ENCODE measurements around the gene B3GALT6.

B3GALT6 gene

DNA sequence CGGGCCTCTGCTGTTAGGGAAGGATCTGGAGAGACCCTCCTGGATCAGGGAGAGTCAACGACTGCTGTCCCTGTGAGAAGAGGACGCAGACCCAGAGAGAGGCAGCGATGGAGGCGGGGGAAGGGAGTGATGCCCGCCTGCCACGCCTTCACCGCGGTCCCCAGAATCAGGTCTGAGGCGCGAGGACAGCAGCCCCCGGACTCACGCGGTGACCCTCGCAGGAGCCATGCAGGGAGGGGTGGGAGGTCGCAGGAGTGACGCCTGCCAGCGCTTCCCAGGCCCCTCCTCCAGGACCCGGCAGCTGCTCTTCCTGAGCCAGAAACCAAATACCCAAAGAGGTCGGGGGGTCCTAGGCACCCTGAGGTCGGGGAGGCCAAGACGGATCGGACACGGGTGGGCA, 11.8 kb upstream of the B3GALT6 start:
- no peak overlapping the region for H3K9ac ChIP-seq (ENCODE audit: low read length)
- H3K9me3 ChIP-seq (ENCODE audit: low read length) = no peaks in the 10 kb centered on the region
- H3K27me3 ChIP-seq (ENCODE audit: control insufficient read depth in 1 of 2, insufficient read depth in 2 of 2, low read length in 2 of 2) = no peaks in the 10 kb centered on the region
- H3K36me3 ChIP-seq (ENCODE audit: insufficient read depth, low read length) = peaks cover 42% of the 10 kb centered on the region
- no peaks in the 10 kb centered on the region for H3K4me1 ChIP-seq (ENCODE audit: insufficient read depth, low read length)
- H3K4me3 ChIP-seq (ENCODE audit: low read depth in 1 of 2, low read length in 2 of 2) = no peak overlapping the region
- H3K27ac ChIP-seq (ENCODE audit: low read depth, low read length) = no peak overlapping the region

DNA sequence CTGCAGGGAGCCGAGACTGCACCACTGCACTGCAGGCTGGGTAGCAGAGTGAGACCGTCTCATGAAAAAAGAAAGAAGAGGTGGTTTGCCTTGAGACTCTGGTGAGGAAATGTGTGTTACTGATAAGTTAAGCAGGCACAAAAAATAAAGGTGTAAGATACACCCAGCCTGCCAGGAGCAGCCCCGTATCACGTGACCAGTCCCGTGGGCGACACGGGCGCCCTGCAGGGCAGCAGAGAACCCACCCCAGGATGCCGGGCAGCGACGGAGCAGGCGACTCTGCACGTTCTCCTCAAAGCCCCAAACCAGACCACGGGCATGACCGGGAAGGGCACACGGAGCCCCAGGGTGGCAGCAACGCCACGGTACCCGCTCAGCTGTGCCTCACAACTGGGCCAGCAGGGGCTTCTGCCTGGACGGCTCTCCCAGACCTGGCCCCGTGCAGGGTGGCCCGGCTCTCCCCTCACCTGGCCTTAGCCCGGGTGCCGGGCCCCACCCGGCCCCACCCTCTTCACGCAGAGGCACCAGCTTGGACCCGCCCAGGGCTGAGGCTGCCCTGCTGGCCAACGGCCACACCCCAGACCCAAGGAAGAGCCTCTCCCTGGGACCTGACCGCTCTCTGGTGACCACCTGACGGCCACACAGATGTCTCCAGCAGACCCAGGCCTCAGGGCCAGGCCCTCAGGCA, 10.0 kb upstream of the B3GALT6 start:
- H3K27ac ChIP-seq (ENCODE audit: low read depth, low read length) = no peak overlapping the region
- no peaks in the 10 kb centered on the region for H3K4me1 ChIP-seq (ENCODE audit: insufficient read depth, low read length)
- H3K4me3 ChIP-seq (ENCODE audit: low read depth in 1 of 2, low read length in 2 of 2) = no peak overlapping the region
- H3K9ac ChIP-seq (ENCODE audit: low read length) = no peak overlapping the region
- H3K9me3 ChIP-seq (ENCODE audit: low read length) = no peaks in the 10 kb centered on the region
- no peaks in the 10 kb centered on the region for H3K27me3 ChIP-seq (ENCODE audit: control insufficient read depth in 1 of 2, insufficient read depth in 2 of 2, low read length in 2 of 2)
- peaks cover 44% of the 10 kb centered on the region for H3K36me3 ChIP-seq (ENCODE audit: insufficient read depth, low read length)

DNA sequence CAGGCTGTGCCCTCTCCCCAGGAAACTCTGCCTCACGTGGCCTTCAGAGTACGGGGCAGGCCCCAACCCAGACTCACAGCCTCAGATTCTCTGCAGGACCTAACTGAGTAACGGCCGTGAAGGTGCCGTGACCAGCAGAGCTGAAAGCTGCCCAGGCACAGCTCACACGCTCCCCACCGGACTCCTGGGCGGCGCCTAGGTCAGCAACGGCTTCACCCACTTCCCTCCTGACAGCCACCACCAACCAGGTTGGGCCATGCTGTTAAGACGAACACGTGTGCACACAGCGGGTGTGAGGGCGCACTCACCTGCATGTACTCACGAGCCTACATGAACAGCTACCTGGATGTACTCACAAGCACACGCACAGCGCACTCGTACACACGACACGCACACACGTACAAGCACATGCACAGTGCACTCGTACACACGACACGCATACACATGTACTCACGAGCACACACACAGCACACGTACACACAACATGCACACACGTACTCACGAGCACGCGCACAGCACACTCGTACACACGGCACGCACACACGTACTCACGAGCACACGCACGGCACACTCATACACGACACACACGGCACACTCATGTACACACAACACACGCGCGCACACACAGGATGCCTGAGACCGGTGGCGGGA, 9.3 kb upstream of the B3GALT6 start:
- no peaks in the 10 kb centered on the region for H3K9me3 ChIP-seq (ENCODE audit: low read length)

GRCh38 chr1:1223321-1223720, 8.7 kb upstream of the B3GALT6 start:
- Histone ChIP-seq H3K36me3 (ENCODE audit: insufficient read depth, low read length) (peaks cover 39% of the 10 kb centered on the region), H3K4me1 (ENCODE audit: insufficient read depth, low read length) (no peaks in the 10 kb centered on the region), H3K27ac (ENCODE audit: low read depth, low read length) (no peak overlapping the region), H3K9me3 (ENCODE audit: low read length) (no peaks in the 10 kb centered on the region), H3K4me3 (ENCODE audit: low read depth in 1 of 2, low read length in 2 of 2) (no peak overlapping the region), H3K27me3 (ENCODE audit: control insufficient read depth in 1 of 2, insufficient read depth in 2 of 2, low read length in 2 of 2) (no peaks in the 10 kb centered on the region), H3K9ac (ENCODE audit: low read length) (no peak overlapping the region)

More for the DNA sequence above, 9.3 kb upstream of the B3GALT6 start:
- H3K27me3 ChIP-seq (ENCODE audit: control insufficient read depth in 1 of 2, insufficient read depth in 2 of 2, low read length in 2 of 2) = no peaks in the 10 kb centered on the region
- H3K27ac ChIP-seq (ENCODE audit: low read depth, low read length) = no peak overlapping the region
- no peaks in the 10 kb centered on the region for H3K4me1 ChIP-seq (ENCODE audit: insufficient read depth, low read length)
- H3K9ac ChIP-seq (ENCODE audit: low read length) = no peak overlapping the region
- peaks cover 41% of the 10 kb centered on the region for H3K36me3 ChIP-seq (ENCODE audit: insufficient read depth, low read length)
- H3K4me3 ChIP-seq (ENCODE audit: low read depth in 1 of 2, low read length in 2 of 2) = no peak overlapping the region

DNA sequence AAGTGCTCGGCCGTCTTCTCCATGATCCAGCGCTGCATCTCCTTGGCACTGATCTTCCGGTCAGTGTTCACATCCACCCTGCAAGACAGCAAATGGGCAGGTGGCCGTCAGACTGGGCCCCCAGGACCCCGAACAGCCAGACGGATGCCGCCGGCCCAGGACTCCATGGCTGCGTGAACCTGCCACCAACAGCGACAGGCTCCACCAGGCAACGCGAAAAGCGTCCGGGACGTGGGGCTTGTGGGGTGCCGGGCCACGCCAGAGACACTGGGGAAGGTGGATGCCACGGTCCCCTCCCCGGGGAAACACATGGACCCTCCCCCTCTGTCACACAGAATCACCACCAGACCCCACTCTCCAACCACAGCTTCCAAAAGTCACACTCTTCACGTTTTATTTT, 8.1 kb upstream of the B3GALT6 start:
- H3K4me1 ChIP-seq (ENCODE audit: insufficient read depth, low read length) = no peaks in the 10 kb centered on the region
- no peak overlapping the region for H3K4me3 ChIP-seq (ENCODE audit: low read depth in 1 of 2, low read length in 2 of 2)
- peaks cover 39% of the 10 kb centered on the region for H3K36me3 ChIP-seq (ENCODE audit: insufficient read depth, low read length)

GRCh38 chr1:1225238-1225845, 6.7 kb upstream of the B3GALT6 start:
- Histone ChIP-seq H3K4me3 (ENCODE audit: low read depth in 1 of 2, low read length in 2 of 2) (no peak overlapping the region), H3K9ac (ENCODE audit: low read length) (no peak overlapping the region), H3K4me1 (ENCODE audit: insufficient read depth, low read length) (peaks cover 12% of the 10 kb centered on the region), H3K36me3 (ENCODE audit: insufficient read depth, low read length) (peaks cover 39% of the 10 kb centered on the region), H3K9me3 (ENCODE audit: low read length) (no peaks in the 10 kb centered on the region), H3K27me3 (ENCODE audit: control insufficient read depth in 1 of 2, insufficient read depth in 2 of 2, low read length in 2 of 2) (no peaks in the 10 kb centered on the region), H3K27ac (ENCODE audit: low read depth, low read length) (no peak overlapping the region)

More for the DNA sequence above, 8.1 kb upstream of the B3GALT6 start:
- Histone ChIP-seq H3K27ac (ENCODE audit: low read depth, low read length) (no peak overlapping the region), H3K9ac (ENCODE audit: low read length) (no peak overlapping the region), H3K9me3 (ENCODE audit: low read length) (no peaks in the 10 kb centered on the region), H3K27me3 (ENCODE audit: control insufficient read depth in 1 of 2, insufficient read depth in 2 of 2, low read length in 2 of 2) (no peaks in the 10 kb centered on the region)

DNA sequence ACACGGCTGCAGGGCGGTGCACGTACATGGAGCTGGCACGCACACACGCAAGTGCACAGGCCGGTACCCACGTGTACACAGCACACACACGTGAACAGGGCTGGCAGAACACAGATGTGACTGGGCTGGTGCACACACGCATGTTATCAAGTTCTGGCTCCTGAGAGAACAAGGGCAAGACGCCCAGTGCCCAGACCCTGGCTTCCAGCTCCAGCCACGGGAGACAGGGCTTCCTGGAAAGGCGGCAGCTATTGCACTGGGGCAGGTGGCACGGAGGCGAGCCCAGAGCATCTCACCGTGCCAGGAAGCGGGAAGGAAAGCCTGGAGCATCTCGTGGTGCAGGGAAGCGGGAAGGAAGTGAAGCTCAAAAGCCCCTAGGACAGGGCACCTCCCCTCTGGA, 6.1 kb upstream of the B3GALT6 start:
- no peaks in the 10 kb centered on the region for H3K27me3 ChIP-seq (ENCODE audit: control insufficient read depth in 1 of 2, insufficient read depth in 2 of 2, low read length in 2 of 2)
- H3K4me3 ChIP-seq (ENCODE audit: low read depth in 1 of 2, low read length in 2 of 2) = no peak overlapping the region
- H3K4me1 ChIP-seq (ENCODE audit: insufficient read depth, low read length) = peaks cover 17% of the 10 kb centered on the region
- H3K27ac ChIP-seq (ENCODE audit: low read depth, low read length) = no peak overlapping the region
- H3K9ac ChIP-seq (ENCODE audit: low read length) = no peak overlapping the region
- no peaks in the 10 kb centered on the region for H3K9me3 ChIP-seq (ENCODE audit: low read length)
- H3K36me3 ChIP-seq (ENCODE audit: insufficient read depth, low read length) = peaks cover 39% of the 10 kb centered on the region

- Histone ChIP-seq H3K36me3 (ENCODE audit: insufficient read depth, low read length) (peaks cover 35% of the 10 kb centered on the region), H3K4me3 (ENCODE audit: low read depth in 1 of 2, low read length in 2 of 2) (no peak overlapping the region), H3K27ac (ENCODE audit: low read depth, low read length) (no peak overlapping the region), H3K9ac (ENCODE audit: low read length) (no peak overlapping the region), H3K27me3 (ENCODE audit: control insufficient read depth in 1 of 2, insufficient read depth in 2 of 2, low read length in 2 of 2) (no peaks in the 10 kb centered on the region), H3K9me3 (ENCODE audit: low read length) (no peaks in the 10 kb centered on the region), H3K4me1 (ENCODE audit: insufficient read depth, low read length) (peaks cover 21% of the 10 kb centered on the region)
Observed at GRCh38 chr1:1226566-1227362, 5.3 kb upstream of the B3GALT6 start.

DNA sequence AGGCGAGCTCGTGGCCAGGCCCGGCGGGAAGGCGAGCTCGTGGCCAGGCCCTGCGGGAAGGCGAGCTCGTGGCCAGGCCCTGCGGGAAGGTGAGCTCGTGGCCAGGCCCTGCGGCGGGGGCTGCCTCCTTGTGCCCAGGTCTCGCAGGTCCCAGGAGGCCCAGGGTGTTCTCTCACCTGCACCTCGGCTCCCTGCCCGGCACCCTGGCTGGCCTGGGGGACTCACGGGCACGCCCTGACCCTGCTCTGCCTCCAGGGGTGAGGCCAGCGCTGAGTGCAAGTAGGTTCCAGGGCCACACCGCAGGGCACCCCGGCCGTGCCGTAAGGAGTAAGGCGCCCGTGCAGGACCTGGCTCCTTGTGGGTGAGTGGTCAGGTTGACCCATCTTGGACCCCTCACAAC, 4.7 kb upstream of the B3GALT6 start:
- Histone ChIP-seq H3K27ac (ENCODE audit: low read depth, low read length) (no peak overlapping the region), H3K4me1 (ENCODE audit: insufficient read depth, low read length) (peaks cover 21% of the 10 kb centered on the region), H3K4me3 (ENCODE audit: low read depth in 1 of 2, low read length in 2 of 2) (no peak overlapping the region), H3K36me3 (ENCODE audit: insufficient read depth, low read length) (peaks cover 34% of the 10 kb centered on the region), H3K9ac (ENCODE audit: low read length) (no peak overlapping the region), H3K9me3 (ENCODE audit: low read length) (no peaks in the 10 kb centered on the region), H3K27me3 (ENCODE audit: control insufficient read depth in 1 of 2, insufficient read depth in 2 of 2, low read length in 2 of 2) (no peaks in the 10 kb centered on the region)

- peaks cover 25% of the 10 kb centered on the region for H3K4me1 ChIP-seq (ENCODE audit: insufficient read depth, low read length)
- peaks cover 26% of the 10 kb centered on the region for H3K36me3 ChIP-seq (ENCODE audit: insufficient read depth, low read length)
- no peaks in the 10 kb centered on the region for H3K27me3 ChIP-seq (ENCODE audit: control insufficient read depth in 1 of 2, insufficient read depth in 2 of 2, low read length in 2 of 2)
- H3K4me3 ChIP-seq (ENCODE audit: low read depth in 1 of 2, low read length in 2 of 2) = no peak overlapping the region
- no peak overlapping the region for H3K9ac ChIP-seq (ENCODE audit: low read length)
- H3K27ac ChIP-seq (ENCODE audit: low read depth, low read length) = no peak overlapping the region
- no peaks in the 10 kb centered on the region for H3K9me3 ChIP-seq (ENCODE audit: low read length)
Observed at GRCh38 chr1:1228187-1228586, 3.9 kb upstream of the B3GALT6 start.

- H3K4me3 ChIP-seq (ENCODE audit: low read depth in 1 of 2, low read length in 2 of 2) = no peak overlapping the region
Observed at GRCh38 chr1:1228596-1229321, 3.3 kb upstream of the B3GALT6 start.

More at GRCh38 chr1:1228596-1229321, 3.3 kb upstream of the B3GALT6 start:
- peaks cover 25% of the 10 kb centered on the region for H3K4me1 ChIP-seq (ENCODE audit: insufficient read depth, low read length)
- H3K27me3 ChIP-seq (ENCODE audit: control insufficient read depth in 1 of 2, insufficient read depth in 2 of 2, low read length in 2 of 2) = no peaks in the 10 kb centered on the region
- H3K9me3 ChIP-seq (ENCODE audit: low read length) = no peaks in the 10 kb centered on the region
- no peak overlapping the region for H3K9ac ChIP-seq (ENCODE audit: low read length)
- peaks cover 25% of the 10 kb centered on the region for H3K36me3 ChIP-seq (ENCODE audit: insufficient read depth, low read length)
- H3K27ac ChIP-seq (ENCODE audit: low read depth, low read length) = no peak overlapping the region
